OCI-LY1 (cell line): ENCODE results near the gene FXYD1.

Experiments used
- CTCF ChIP-seq: fragments of 200-600 bp; sonication (generic), shearing (Covaris generic); IDR thresholded peaks from 2 replicates; pipeline ENCODE4 v1.5.1; 2017; ENCODE audit warnings: mild to moderate bottlenecking, antibody characterized with exemption, low read length, moderate library complexity, mixed read lengths
- EZH2 ChIP-seq: fragments of 200-600 bp; sonication (generic), shearing (Covaris generic); IDR thresholded peaks from 2 replicates; pipeline ENCODE4 v1.8.0; 2017; ENCODE audit warnings: borderline replicate concordance, mixed run types, mild to moderate bottlenecking, antibody characterized with exemption, low read length, moderate library complexity, mixed read lengths

GRCh38 chr19:35105411-35106290 lies 33.0 kb upstream of the FXYD1 start:
- TF ChIP-seq CTCF, result no peak
- no peak for TF ChIP-seq EZH2
